Measurements from ENCODE around the gene BCKDK.

Gene BCKDK

GRCh38 chr16:31108035-31108793 lies at the start of gene BCKDK:
TSS of gene BCKDK (plus strand) at chr16:31108386. CDS start at chr16:31109224, 838 bp downstream.
- peak; percentile 20 for DNase-seq

GRCh38 chr16:31061126-31061812 lies 46.9 kb upstream of the BCKDK start:
- DNase-seq, result no peak

- DNase-seq, result no peak
Measured at GRCh38 chr16:31061813-31062440, 46.3 kb upstream of the BCKDK start.

- DNase-seq, result no peak
Measured at GRCh38 chr16:31063495-31063842, 44.7 kb upstream of the BCKDK start.

GRCh38 chr16:31063843-31064611 lies 44.2 kb upstream of the BCKDK start:
- no peak for DNase-seq

- no peak for DNase-seq
Measured at GRCh38 chr16:31064882-31065461, 43.2 kb upstream of the BCKDK start.

- DNase-seq, result no peak
Measured at GRCh38 chr16:31067342-31067741, 40.8 kb upstream of the BCKDK start.

GRCh38 chr16:31071861-31072260 lies 36.3 kb upstream of the BCKDK start:
- peak; percentile 74 for DNase-seq

- peak; percentile 15 for DNase-seq
Measured at GRCh38 chr16:31072540-31073141, 35.5 kb upstream of the BCKDK start.

- DNase-seq, result peak; percentile 84
Measured at GRCh38 chr16:31073142-31073969, 34.8 kb upstream of the BCKDK start.

- DNase-seq, result peak; percentile 99
Measured at GRCh38 chr16:31073970-31074813, 34.0 kb upstream of the BCKDK start, which contains the start of the genes ZNF646 and ZNF668. TSS of gene ZNF646 (plus strand) at chr16:31074422. CDS start at chr16:31076325, 1,903 bp downstream. TSS of gene ZNF668 (minus strand) at chr16:31074240. CDS start at chr16:31064459, 9,781 bp downstream.

- no peak for DNase-seq
Measured at GRCh38 chr16:31074814-31075183, 33.4 kb upstream of the BCKDK start.

- no peak for DNase-seq
Measured at GRCh38 chr16:31076319-31076718, 31.9 kb upstream of the BCKDK start.

- no peak for DNase-seq
Measured at GRCh38 chr16:31077024-31077423, 31.2 kb upstream of the BCKDK start.

- DNase-seq, result no peak
Measured at GRCh38 chr16:31077592-31078396, 30.4 kb upstream of the BCKDK start.

- DNase-seq, result no peak
Measured at GRCh38 chr16:31078597-31079341, 29.4 kb upstream of the BCKDK start.

- no peak for DNase-seq
Measured at GRCh38 chr16:31079342-31079944, 28.7 kb upstream of the BCKDK start.

GRCh38 chr16:31080035-31080629 lies 28.1 kb upstream of the BCKDK start:
- DNase-seq, result no peak
